Activated CD4-positive, CD25-positive, alpha-beta regulatory T cell treated with anti-CD3 and anti-CD28 coated beads, Interleukin-2, amount 50 U/mL, for 72 hours (primary cell): ENCODE data around the gene MPC1.

Experiments used
- DNase-seq: peaks from one replicate; pipeline ENCODE4 v3.0.0; 2021

Gene MPC1

GRCh38 chr6:166382933-166383801 lies at the start of gene MPC1:
Gene MPC1, minus strand, starts transcription at chr6:166382940. Its CDS starts 64 bp downstream, at chr6:166382876.
- peak; percentile 95 for DNase-seq

- DNase-seq = no peak
Measured at GRCh38 chr6:166430269-166430668, 47.5 kb upstream of the MPC1 start.

GRCh38 chr6:166424431-166424830 lies 41.7 kb upstream of the MPC1 start:
- no peak for DNase-seq

GRCh38 chr6:166423781-166424180 lies 41.0 kb upstream of the MPC1 start:
- no peak for DNase-seq

- DNase-seq = no peak
Measured at GRCh38 chr6:166423051-166423745, 40.5 kb upstream of the MPC1 start.

GRCh38 chr6:166422201-166422940 lies 39.6 kb upstream of the MPC1 start:
- DNase-seq = no peak

- DNase-seq = no peak
Measured at GRCh38 chr6:166420351-166420750, 37.6 kb upstream of the MPC1 start.

- DNase-seq = peak; percentile 31
Measured at GRCh38 chr6:166419717-166420116, 37.0 kb upstream of the MPC1 start.

- DNase-seq = peak; percentile 70
Measured at GRCh38 chr6:166419286-166419685, 36.5 kb upstream of the MPC1 start.

GRCh38 chr6:166418691-166419143 lies 36.0 kb upstream of the MPC1 start:
- DNase-seq = peak; percentile 28

GRCh38 chr6:166417285-166417691 lies 34.5 kb upstream of the MPC1 start:
- peak; percentile 49 for DNase-seq

GRCh38 chr6:166415833-166416347 lies 33.1 kb upstream of the MPC1 start:
- peak; percentile 16 for DNase-seq

- peak; percentile 31 for DNase-seq
Measured at GRCh38 chr6:166415306-166415705, 32.6 kb upstream of the MPC1 start.

- DNase-seq = peak; percentile 30
Measured at GRCh38 chr6:166413491-166413951, 30.8 kb upstream of the MPC1 start.

GRCh38 chr6:166412911-166413384 lies 30.2 kb upstream of the MPC1 start:
- DNase-seq = no peak

GRCh38 chr6:166412156-166412910 lies 29.6 kb upstream of the MPC1 start:
- DNase-seq = peak; percentile 29

GRCh38 chr6:166411721-166412151 lies 29.0 kb upstream of the MPC1 start:
- peak; percentile 30 for DNase-seq

GRCh38 chr6:166411271-166411670 lies 28.5 kb upstream of the MPC1 start:
- no peak for DNase-seq

GRCh38 chr6:166410426-166410935 lies 27.7 kb upstream of the MPC1 start:
- DNase-seq = no peak

- DNase-seq = no peak
Measured at GRCh38 chr6:166408936-166409755, 26.4 kb upstream of the MPC1 start.

GRCh38 chr6:166406197-166406596 lies 23.5 kb upstream of the MPC1 start:
- DNase-seq = no peak
